ENCODE results near the gene RPL36.
"Not testable (repeated sequence)": the region's sequence is repeated elsewhere in the genome, so short reads cannot be mapped to it uniquely, and the experiment has no call there.

The RPL36 gene

DNA sequence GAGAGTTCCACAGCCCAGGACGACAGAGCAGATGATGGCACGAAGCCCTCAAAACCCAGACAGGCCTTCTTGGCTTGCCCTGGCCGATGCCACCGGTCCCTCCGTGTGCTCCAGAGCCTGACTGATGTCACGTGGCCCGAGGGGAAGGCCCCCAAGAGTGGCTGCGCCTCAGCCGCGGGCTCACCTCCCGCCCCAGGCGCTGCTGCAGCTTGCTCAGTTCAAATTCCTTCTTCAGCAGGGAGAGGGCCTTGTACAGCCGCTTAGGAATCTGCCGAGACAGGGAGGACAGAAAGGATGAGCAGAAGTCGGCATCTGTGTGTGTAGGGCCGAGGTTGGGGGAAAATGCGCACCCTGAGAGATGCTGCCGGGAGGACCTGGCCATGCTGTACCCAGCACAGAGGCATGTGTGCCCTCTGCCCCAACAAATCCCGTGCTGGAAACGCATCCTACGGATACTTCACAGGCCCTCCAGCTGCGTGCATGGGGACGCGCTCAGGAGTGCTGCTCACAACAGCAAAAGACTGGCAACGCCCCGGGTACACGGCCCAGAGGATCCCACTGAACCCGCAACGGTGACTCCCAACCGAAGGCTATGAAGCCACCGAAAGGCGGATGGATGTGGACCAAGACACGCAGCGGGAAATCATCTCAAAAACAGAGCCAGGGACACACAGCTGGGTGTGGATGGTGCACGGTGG, 16.9 kb downstream of the RPL36 start:
- no peak for DNase-seq (ENCODE audit: low read depth in 2 of 2)

DNA sequence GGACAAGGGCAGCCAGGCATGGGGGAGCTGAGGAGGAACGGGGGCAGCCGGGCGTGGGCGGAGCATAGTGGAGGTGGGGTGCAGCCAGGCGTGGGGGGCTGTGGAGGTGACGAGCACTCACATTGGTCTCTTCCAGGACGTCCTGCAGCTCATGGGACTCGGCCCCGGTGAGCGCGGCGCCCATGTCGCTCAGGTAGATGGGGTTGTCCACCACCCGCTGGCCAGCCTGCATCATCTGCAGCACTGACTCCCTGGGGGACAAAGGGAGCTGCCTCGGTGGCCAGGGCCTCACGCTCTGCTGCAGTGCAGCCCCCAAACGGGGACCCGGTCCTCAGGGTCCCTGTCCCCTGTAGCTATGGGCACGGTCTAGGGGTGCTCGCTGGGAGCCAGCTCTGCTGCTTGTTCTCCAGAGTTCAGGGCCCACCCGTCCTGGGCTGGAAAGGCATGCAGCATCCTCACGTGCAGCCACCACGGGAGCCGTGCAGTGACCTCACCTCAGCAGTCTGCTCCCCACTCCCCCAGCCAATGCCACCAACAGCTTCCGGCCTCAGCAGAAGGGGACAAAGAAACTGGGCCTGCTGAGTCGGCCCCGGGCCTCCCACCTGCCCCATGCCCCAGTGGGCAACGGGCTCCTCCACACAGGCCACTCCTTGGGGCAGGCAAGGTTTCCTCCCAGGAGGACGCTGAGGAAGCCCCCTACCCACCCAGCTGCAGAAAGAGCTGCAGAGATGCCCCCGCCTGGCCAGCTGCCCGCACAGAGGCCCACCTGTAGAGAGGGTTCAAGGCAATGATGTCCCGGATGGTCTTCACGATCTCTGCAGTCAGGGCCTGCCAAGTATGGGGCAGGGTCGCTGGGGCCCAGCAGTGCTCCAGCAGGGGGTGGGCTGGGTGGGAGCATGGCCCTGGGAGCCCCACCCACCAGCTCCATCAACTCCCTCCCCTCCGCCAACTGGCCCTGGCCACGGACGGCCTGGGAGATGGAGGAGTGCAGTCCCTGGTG, 17.8 kb downstream of the RPL36 start:
- no peak for DNase-seq (ENCODE audit: low read depth in 2 of 2)

DNA sequence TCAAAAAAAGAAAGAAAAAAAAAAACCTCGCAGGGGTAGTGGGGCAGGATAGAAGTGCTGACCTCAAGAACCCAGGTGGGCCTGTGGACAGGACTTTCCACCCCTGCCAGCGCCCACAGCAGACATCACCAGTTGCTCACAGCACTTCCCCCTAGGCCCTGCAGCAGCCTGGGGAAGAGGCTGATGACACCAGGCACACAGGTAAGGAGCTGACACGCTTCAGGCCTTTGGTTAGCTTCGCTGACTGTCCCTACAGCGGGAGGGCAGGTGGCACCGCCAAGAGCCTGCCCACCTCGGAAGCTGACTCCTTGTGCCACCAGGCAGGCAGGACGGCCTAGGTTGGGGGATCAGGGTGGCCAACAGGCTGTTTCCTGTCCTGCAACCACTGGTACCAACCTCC, 20.9 kb downstream of the RPL36 start:
- no peak for DNase-seq (ENCODE audit: low read depth in 2 of 2)

DNA sequence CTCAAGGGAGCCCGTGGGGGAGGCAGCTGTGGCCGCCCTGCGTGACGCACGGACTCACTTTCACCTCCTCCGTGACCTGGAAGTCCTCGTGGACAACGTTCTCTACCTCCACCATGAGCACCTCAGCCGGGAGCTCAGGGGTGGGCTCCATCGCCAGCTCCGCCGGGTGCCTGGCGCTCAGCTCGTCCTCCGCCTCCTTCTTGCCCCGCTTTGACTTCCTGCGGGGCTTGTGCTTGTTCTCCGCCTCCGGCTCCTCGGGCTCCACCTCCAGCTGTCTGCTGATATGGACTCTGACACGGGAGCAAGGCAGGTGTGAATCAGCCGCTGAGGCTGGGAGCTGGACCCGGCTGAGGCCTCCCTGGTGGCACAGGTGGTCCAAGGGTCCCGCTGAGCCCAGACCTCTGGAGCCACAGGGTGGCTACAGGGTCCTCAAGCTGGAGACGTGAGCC, 21.6 kb downstream of the RPL36 start:
- DNase-seq (ENCODE audit: low read depth in 2 of 2), result no peak

DNA sequence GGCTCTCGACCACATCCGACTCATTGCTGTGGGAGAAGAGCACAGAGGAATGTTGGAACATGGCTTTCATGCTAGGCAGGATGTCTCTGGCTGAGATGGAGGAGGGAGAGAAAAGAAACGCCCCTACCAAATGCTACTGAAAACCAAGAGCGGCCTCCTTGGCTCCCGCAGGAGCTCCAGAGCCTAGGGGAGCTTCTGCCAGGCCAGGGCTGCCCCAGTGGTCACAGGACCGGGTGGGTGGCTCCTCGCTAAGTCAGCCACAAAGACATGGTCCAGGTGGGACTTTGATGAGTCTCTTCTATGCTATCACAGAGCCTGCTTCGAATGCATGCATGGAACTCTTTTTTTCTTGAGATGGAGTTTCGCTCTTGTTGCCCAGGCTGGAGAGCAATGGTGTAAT, 23.1 kb downstream of the RPL36 start:
- DNase-seq (ENCODE audit: low read depth in 2 of 2), result no peak

DNA sequence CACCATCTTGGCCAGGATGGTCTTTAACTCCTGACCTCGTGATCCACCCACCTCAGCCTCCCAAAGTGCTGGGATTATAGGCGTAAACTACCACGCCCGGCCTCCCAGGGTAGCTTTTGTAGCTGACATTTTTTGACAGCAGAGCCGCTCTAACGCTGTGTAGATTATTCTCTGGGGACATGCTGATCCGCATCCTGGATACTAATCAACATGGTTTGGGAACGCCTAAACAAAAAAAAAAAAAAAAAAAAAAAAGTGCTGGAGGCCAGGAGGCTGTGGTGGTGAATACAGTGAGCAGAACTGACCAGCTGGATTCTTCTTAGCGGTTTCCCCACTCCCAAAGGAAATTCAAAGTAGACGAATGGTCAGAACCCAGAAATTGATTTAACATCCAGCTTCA, 24.7 kb downstream of the RPL36 start:
- no peak for DNase-seq (ENCODE audit: low read depth in 2 of 2)

DNA sequence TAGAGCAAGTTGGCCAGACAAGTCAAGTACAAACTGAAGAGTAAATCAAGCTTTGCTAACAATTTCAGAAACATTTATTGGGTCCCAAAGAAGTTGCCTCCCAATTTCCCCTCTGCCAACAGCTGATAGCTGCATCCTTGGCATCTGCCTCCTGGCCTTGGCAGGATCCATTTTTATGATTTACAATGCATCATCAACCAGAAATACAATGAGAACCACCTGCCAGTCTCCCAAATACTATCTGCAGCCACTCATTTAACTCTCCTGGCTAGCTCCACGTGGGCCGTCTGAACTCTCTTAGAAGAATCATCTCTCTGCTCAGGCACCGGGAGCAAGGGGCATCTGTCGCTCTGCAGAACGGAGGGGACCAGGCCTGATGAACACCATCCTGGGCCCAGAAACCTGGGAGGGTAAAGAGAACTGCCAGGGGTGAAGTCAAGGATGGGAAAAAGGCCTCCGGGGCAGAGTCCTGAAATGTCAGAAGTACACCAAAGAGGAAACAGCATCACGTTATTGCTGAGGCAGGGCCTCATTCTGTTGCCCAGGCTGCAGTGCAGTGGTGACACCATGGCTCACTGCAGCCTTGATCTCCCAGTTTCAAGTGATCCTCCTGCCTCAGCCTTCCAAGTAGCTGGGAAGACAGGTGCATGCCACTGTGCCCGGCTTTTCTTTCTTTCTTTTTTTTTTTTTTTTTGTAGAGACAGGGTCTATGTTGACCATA, 27.3 kb downstream of the RPL36 start:
- DNase-seq (ENCODE audit: low read depth in 2 of 2), result no peak

DNA sequence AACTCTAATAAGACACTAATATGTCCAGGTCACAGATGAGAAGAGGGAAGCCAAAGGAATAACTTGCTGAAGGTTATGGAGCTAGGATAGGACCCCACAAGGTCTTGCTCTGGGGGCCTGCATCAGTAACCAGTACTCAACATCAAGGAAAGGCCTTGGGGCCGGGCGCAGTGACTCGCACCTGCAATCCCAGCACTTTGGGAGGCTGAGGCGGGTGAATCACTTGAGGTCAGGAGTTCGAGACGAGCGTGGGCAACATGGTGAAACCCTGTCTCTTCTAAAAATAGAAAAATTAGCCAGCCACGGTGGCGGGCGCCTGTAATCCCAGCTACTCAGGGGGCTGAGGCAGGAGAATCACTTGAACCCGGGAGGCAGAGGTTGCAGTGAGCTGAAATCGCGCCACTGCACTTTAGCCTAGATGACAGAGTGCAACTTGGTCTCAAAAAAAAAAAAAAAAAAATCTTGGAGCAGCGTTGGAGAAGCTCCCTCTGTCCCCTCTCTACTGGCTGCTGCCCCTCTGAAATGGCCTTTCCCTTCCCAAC, 28.0 kb downstream of the RPL36 start:
- DNase-seq (ENCODE audit: low read depth in 2 of 2), result no peak

DNA sequence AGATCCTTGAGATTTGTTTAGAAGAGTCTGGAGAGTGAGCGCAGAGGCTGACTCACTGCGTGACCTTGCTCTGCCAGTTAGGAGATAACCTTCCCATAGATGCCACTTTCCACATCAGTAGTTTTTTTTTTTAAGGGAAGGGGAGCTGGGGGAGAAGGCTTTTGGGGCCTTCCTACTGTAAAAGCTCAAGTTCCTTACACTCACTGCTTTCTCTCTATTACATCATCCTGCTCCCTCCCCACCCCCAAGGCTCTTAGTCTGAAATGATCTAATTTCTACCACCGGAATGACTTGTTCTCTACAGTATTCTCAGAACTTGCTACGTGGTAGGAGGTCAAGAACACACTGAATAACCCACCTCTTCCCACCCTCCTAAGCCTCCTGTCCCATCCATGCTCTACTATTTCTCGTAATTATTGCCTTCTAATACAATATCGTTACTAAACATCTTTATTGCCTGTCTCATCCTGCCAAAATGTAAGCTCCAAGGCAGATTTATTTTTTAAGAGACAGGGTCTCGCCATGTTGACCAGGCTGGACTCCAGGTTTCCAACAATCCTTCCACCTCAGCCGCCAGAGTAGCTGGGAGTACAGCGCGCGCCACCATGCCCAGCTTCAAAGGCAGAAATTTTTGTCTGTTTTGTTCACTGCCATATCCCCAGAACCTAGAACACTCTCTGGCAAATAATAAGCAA, 28.6 kb downstream of the RPL36 start:
- DNase-seq (ENCODE audit: low read depth in 2 of 2), result peak; percentile 85 to 88

DNA sequence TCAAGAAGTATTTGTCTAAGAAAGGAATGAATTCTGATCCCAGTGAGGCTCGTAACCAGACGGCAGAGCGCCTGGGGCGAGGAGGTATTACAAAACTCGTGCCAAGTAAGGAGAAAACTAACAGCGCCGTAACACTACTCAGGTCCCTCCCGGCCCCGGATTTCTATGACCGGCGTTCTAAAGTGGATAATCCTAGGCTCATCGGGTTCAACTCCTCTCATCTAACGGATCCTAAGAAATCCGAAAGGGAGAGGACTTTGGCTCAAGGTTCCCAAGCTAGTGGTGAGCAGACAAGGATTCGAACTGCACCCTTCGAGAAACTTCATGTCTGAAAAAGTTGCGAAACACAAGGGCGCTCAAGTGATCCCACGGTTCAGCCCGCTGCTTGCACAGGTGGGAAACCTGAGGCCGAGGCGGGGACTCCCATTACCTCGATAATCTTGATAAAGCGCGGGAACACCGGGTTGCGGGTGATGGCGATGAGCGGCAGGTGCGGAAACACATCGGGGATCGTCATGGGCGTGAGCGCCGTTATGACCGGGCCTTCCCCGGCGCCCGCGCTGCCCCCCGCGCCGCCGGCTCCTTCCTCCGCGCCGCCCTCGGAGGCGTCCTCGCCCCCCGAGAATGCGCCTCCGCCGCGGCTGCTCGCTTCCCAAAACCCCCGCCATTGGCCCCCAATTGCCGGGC, 29.3 kb downstream of the RPL36 start:
- DNase-seq (ENCODE audit: low read depth in 2 of 2), result no peak

DNA sequence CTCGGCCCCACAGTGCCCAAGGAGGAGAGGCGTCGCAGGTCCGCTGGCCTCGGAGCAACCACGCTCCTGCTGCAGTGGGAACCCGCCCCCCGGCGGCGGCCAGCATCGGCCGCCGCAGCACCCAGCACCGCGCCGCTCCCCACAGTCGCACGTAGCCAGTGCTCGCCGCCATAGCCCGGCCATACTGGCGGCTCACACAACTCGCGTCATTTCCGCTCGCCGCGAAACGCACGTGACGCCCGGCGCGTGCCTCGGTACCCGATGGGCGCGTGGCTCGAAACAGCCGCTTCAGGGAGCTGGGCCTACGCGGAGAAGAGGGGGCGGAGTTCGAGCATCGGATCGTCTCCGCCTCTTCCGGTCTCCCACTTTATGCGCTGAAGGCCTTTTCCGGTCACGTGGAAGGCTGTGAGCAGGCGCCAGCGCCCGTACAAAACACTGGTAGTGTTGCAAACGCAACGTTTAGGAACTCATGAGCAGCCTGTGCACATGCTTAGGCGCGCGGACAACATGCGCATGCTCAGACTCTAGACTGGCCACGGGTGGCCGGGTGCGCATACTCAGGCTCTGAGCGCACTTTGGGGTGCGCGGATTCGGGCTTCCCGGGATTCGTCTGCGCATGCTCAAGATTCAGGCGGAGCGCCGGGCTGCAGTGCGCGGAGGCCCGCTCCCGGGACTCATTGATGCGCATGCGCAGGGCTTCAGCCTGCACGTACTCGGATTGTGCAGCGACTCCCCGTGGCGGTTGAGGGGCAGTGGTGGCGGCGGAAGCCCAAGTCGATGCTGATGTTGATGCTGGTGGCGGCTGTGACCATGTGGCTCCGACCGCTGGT, 30.1 kb downstream of the RPL36 start, which contains the start of the genes CATSPERD and LONP1:
CATSPERD (plus strand) TSS at position 677 of the 830 bp plus-strand sequence; CDS start at position 778, 101 bp downstream.
LONP1 (minus strand) TSS at position 186 of the 830 bp plus-strand sequence; CDS start at position 172, 14 bp downstream.
- DNase-seq (ENCODE audit: low read depth in 2 of 2), result peak; percentile 97 to 98

DNA sequence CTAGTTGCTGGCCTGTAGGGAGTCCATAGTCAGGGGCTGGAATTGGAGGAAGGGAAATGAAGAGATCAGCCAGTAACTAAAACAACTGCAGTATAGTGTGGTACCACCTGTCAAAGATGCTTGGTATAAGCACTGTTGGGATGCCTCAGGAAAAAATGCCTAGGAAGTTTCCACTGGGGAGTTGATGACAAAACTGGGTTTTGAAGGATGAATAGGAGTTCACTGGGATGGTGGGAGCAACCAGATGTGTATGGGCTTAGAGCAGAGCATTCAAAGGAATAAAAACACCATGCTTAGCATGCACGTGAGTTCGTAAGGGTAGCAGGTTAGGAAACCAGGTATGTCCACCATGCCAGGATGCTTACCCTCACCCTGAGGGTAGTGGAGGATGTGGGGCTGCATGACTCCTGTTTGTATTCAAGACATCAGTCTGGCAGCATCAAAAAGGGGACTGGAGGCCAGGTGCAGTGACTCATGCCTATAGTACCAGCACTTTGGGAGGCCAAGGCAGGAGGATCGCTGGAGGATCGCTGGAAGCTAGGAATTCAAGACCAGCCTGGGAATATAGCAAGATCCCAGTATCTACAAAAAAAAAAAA, 37.5 kb downstream of the RPL36 start:
- DNase-seq (ENCODE audit: low read depth in 2 of 2), result no peak

DNA sequence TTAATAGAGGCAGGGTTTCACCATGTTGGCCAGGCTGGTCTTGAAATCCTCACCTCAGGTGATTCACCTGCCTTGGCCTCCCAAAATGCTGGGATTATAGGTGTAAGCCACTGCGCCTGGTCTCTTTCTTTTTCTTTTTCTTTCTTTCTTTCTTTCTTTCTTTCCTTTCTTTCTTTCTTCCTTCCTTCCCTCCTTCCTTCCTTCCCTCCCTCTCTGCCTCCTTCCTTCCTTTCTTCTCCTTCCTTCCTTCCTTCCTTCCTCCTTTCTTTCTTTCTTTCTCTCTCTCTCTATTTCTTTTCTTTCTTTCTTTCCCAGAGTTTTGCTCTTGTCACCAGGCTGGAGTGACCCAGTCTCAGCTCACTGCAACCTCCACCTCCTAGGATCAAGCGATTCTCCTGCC, 43.1 kb downstream of the RPL36 start:
- DNase-seq (ENCODE audit: low read depth in 2 of 2), result not testable (repeated sequence)

DNA sequence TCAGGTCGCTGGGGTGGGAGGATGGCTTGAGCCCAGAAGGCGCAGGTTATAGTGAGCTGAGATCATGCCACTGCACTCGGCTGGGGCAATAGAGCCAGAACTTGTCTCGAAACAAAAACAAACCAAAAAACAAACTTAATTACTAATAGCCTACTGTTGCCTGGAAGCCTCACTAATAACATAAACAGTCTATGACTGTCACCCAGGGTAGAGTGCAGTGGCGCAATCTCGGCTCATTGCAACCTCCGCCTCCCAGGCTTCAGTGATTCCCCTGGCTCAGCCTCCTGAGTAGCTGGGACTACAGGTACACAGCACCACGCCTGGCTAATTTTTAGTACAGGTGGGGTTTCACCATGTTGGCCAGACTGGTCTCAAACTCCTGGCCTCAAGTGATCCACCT, 48.3 kb downstream of the RPL36 start:
- no peak for DNase-seq (ENCODE audit: low read depth in 2 of 2)
